SKM-1 (cell line): ENCODE data around the gene PIP4K2C.

Source experiments
- DNase-seq: peaks from one replicate; lab custom pipeline; 2025; ENCODE audit not compliant: unreplicated experiment; lab: John Stamatoyannopoulos, UW

Gene PIP4K2C

GRCh38 chr12:57620936-57621496 lies 30.0 kb downstream of the PIP4K2C start:
- no peak for DNase-seq

- no peak for DNase-seq
These were observed 30.7 kb downstream of the PIP4K2C start for GRCh38 chr12:57621497-57622292.

DNA sequence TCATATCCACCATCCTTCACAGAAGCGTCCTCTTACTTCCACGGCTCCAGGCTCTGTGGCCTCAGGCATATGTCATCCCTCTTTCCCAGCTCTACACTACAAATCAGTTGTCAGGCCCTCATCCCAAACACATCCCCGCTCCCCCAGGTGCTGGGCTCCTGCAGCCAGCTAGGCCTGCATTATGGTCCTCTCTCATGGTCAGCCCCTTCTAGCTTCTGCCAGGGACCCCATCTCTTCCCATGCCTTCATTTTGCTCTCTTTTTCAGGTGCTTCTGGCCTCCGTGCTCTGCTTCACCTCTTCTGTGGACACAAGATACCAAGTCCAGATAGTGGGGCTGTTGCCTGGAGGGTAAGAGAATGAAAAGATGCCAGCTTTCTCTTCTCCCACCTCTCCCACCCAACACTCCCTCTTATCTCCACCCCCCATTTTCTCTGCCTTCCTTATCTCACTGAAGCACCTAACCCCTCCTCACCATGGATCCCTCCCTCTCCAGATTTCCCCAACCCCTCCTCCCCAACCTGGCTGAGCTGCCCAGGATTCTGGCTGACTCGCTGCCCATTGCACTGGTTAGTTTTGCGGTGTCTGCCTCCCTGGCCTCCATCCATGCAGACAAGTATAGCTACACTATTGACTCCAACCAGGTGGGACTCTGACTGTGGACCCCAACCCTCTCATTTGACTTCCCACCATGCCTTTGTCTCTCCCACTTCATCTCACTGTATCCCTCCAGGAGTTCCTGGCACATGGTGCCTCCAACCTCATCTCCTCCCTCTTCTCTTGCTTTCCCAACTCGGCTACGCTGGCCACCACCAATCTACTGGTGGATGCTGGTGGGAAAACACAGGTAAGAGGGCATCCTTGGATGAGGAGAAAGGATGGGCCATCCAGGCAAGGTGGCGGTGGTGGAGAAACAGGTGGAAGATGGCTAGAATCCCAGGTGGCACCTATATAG lies 31.6 kb downstream of the PIP4K2C start:
- DNase-seq = no peak

DNA sequence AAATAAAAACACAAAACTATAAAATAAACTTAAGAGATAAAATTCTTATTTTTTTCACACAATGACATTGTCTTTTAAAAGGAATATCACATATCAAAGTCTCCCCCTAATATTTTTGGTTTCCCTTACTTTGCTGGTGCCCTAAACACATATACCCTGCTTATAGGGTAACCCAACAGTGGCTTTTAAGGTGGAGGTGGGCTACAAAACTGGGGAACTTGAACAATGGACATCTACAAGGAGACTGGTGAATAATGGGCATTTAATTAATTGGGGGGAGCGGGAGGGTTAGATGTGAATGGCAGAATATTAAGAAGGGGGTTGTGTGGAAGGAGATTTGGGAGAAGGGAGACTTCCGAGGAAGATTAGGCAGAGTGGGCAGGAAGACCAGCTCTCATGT lies 32.4 kb downstream of the PIP4K2C start:
- DNase-seq = no peak

GRCh38 chr12:57623811-57624390 lies 32.9 kb downstream of the PIP4K2C start:
- DNase-seq = no peak

GRCh38 chr12:57624441-57625220 lies 33.6 kb downstream of the PIP4K2C start:
- DNase-seq = no peak

- no peak for DNase-seq
These were observed 34.5 kb downstream of the PIP4K2C start for GRCh38 chr12:57625261-57626032.

GRCh38 chr12:57626111-57626920 lies 35.3 kb downstream of the PIP4K2C start:
- DNase-seq = no peak

DNA sequence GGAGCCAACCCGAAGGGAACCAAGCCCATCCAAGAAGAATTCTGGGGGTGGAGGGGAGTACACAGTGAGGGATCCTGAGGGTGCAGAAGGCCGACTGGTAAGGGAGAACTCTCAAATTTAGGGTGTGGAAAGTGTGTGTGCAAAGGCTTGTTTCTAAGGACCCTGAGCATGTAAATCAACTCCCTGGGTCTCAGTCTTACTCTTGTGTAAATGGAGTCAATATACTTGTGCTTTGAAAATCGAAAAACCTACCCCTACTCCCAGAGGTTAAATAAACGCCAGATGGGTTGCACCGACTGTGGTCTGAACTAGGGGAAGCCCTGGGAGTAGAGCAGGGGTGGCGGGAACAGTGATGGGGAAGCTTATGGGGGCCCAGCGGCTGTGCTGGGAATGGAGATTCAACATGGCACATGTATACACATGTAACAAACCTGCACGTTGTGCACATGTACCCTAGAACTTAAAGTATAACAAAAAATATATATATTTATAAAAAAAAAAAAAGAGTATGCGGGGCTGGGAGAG lies 36.0 kb downstream of the PIP4K2C start:
- no peak for DNase-seq

DNA sequence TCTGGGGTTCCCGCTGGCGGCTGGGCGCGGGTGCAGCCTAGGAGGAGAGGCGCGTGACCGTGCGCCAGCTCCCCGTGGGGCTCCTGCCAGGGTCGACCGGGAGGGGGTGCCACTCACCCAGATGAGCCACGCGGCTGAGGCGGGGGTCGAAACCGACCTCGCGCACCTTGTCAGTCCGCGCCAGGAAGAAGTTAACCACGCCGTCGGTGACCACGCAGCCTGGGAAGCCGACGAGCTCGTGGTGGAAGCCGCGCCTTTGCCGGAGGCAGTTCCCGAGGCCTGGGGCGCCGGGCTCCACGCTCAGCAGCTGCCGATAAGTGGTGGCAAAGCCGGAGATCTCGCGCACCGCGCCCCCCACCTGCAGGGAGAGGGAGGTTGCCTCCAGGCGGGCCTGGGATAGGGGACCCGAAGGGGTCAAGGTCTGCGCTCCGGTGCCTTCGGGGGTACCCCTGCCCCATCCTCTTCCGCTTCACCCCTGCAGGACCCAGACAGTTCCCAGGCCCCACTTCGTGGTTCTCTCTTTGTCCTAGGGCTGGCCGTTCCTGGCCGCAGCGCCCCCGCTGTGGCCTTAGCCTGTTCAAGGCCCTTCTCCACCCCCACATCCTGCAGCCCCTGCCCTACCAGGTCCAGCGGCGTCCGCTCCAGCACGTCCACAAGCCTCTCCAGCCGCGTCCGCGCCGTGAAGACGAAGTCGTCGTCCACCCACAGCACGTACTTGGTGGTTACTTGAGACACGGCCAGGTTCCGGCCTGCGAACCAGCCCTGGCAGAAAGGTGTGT lies 36.7 kb downstream of the PIP4K2C start:
- DNase-seq = no peak

DNA sequence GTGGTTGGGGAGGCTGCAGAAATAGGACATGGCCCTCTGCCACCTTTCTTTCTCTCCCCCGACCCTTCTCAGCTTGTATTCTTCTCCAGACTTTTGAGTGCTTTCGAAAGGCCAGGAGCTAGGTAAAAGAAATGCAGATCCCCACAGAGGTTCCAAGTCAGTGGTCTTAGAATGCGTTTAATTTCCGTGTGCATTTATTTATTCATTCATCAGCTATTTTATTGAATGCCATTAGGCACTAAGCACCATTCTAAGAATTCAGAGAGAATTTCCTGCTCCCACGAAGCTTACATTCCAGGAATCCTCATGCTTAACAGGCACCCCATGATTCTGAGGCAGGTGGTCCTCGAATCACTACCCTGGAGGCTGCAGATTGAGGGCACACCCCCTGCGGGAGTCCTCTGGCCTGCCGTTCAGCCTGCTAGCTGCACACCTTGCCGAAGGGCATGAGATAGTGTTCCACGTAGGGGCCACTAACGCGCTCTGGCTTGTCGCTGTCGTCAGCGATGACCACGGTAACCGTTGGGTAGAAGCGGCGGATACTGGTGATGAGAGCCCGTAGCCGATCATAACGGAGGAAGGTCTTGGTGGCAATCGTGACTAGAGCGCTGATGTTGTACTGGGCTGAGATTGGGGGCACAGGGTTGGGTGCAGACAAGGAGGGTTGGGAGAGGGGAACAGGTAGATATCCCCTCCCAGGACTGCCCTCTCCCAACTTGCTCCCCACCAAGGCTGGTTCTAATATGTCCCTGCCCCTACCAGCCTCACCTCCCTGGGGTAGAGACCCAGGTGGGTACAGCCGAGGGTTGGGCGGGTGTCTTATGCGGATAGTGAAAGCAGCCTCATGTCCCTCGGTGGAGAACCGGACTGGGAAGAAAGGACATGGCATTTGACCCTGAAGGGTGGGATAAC lies 37.5 kb downstream of the PIP4K2C start:
- no peak for DNase-seq

- no peak for DNase-seq
These were observed 39.0 kb downstream of the PIP4K2C start for GRCh38 chr12:57629897-57630471.

DNA sequence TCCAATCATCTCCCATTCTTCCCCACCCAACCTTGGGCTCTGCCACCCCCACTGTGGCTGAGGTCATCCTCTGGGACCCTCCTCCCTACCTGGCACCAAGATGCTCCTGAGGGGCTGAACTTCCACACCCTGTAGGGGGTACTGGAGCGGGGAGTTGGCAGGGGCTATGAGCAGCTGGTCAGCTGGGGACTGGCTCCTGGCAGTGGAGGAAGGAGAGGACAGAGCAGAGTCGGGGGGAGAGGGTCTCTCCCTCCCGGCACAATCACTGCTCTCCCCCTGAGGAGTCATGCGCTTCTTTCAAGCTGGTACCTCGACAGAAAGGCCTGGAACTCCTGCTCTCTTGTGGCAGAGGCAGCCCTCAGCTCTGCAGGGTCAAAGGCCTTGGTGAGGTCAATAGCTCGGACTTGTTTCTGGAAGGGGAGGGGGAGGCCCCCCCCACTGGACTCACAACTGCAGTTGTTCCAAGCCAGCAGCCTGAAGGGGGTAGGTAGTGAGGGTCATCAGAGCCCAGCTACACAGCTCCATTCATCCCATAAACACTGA lies 40.0 kb downstream of the PIP4K2C start:
- DNase-seq = no peak

GRCh38 chr12:57631566-57632072 lies 40.6 kb downstream of the PIP4K2C start:
- DNase-seq = no peak

GRCh38 chr12:57632073-57632957 lies 41.3 kb downstream of the PIP4K2C start:
- DNase-seq = no peak
